ENCODE data around the gene LRP8.
A peak's percentile ranks its signal among the peaks of the same experiment; 100 is the strongest.

Gene LRP8

DNA sequence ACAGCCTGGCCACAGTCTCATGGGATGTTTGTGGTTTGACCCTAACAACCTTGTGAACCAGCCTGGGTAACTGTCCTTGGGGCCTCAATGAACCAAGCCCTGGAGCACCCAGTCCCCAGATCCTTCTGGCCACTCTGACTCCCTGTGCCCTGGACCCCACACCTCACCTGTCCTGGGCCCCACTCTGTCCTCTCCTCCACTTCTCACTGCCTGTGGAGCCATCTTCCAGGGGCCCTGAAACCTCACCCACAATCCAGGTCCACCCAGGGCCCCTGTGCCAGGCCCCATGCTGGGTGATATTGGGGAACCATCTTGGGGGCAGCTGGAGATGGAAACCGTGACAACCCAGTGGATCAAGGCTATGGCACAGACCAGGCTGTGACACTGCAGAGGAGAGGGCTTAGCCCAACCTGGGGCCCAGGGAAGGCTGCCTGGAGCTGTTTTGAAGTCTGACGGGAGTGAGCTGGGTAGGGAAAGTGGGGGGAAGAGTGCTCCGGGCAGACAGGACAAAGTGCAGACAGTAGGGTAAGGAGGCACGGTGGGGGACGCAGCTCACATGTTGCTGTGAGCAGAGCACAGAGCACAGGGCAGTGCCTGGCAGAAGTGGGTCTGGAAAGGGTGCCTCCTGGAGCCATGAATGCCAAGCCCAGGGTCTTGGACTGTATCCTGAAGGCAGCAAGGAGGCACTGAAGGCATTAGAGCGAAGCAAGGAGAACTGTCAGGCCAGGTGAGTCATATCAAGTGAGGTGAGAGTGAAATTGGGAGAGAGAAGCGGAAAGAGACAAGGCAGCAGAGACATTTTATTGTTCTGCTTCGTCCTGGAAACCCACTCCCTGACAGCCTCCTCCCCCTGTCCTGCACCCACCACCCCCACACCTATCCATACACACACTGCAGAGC is 12.1 kb upstream of the LRP8 start:
- no peak for DNase-seq

DNA sequence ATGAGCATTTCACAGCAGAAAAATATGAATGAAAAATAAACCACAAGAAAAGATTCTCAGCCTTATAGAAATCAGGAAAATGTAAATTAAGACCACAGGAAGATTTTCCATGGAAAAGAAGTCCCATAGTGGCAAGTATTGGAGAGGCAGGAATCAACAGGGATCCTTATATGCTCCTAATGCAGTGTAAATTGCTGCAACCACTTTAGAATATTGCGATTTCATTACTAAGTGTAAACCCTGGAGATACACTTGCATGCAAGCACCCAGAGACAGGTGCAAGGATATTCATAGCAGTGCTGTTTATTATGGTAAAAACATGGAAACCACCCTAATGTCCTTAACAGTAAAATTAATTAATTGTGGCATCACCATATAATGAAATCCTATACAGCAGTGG is 10.6 kb upstream of the LRP8 start:
- no peak for DNase-seq

DNA sequence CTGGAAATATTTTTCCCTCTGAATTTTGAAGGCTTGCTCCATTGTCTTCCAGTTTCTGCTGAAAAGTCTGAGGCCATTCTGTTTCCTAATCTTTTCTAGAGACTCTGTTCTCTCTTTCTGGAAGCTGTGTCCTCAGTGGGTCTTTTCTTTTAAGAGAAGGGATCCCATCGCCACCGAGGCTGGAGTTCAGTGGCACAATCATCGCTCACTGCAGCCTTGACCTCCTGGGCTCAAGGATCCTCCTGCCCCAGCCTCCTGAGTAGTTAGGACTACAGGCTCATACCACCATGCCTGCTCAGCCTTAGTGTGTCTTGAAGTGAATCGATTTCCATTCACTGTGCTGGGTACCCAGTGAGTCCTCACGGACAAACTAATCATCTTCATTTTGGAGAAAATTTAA is 9.6 kb upstream of the LRP8 start:
- no peak for DNase-seq

DNA sequence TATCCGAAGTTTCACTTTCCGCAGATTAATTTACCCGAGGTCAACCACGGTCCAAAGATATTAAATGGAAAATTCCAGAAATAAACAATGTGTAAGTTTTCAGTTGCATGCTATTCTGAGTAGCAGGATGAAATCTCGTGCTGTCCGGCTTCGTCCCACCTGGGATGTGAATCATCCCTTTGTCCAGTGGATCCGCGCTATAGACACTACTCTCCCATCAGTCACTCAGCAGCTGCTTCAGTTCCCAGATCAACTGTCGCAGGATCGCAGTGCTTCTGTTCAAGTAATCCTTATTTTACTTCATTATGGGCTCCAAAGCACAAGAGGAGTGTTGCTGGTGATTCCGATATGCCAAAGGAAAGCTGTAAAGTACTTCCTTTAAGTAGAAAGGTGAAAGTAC is 8.3 kb upstream of the LRP8 start:
- peak in 1 of 5 donors; percentile 1 for DNase-seq

DNA sequence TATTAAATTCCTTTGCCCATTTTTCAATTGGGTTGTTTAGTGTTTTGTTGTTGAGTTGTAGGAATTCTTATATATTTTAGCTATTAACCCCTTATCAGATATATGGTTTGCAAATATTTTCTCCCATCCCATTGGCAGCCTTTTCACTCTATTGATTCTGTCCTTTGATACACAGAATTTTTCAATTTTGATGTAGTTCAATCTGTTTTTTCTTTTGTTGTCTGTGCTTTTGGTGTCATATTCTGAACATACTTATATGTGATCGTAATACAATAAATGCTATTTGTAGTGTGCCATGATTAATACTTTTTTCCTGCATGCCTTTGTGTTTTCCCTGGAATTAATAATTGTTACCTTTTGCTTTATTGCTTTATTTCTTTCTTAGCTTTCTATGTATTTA is 7.8 kb upstream of the LRP8 start:
- no peak for DNase-seq

- DNase-seq = peak in 1 of 5 donors; percentile 8
These were observed 6.9 kb upstream of the LRP8 start for GRCh38 chr1:53334781-53335180.

DNA sequence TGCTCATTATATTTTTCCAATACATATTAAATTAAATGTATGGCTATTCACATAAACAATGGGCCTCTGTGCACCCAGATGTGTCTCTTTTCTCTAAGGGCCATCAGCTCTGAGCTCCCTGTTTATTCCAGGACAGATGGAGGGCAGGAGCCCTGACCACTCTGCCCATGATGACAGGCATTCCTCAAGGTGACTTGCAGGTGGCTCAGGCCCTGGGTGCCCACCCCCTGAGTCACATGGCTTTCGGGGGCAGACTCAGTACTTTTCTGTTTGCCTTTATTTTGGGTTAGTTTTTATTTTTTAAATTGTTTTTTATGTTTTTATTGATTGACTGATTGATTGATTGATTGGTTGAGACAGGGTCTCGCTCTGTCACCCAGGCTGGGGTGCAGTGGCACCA is 6.4 kb upstream of the LRP8 start:
- peak in 1 of 5 donors; percentile 1 for DNase-seq

GRCh38 chr1:53332833-53333232 is 5.0 kb upstream of the LRP8 start:
- DNase-seq = peak in 1 of 5 donors; percentile 2

GRCh38 chr1:53332186-53332564 is 4.3 kb upstream of the LRP8 start:
- no peak for DNase-seq

DNA sequence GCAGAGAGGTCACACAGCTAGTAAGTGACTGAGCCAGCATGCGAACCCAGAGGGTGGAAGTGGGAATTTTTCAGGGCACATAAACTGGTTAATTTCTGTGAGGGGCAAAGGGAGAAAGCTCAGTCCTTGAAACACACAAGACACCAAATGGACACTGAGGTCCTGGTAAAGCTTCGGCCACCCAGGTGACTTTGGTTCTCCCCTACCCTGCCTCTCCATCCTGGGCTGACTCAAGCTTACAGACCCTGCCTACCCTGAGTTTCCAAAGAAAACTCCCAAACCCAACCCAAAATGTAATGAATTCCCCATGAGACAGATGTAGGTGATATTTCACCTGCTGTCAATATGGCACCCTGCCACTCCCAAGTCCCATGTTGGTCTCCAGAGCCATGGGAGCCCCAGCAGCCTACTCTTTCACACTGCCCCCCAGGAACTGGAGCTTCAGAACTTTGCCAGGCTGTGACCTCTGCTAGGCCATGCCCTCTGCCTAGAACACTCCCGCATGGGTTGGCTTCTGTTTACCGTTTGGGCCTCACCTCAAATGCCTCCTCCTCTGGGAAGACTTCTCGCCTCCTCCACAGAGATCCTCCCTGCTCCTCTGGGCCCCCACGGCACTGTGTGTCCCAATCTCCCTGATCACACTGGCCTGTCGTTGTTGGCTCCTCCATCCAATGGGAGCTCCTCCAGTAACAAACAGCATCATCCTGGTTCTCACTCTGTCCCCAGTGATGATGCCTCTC is 3.7 kb upstream of the LRP8 start:
- DNase-seq = peak in 1 of 5 donors; percentile 5

GRCh38 chr1:53330819-53331218 is 2.9 kb upstream of the LRP8 start:
- peak in 1 of 5 donors; percentile 1 for DNase-seq

GRCh38 chr1:53328541-53329499 is 950 bp upstream of the LRP8 start:
- DNase-seq = peak in 2 of 5 donors; percentile 2 to 38

GRCh38 chr1:53327182-53327913 is 522 bp downstream of the LRP8 start:
- peak; percentile 19 to 60 (median 37) for DNase-seq

- no peak for DNase-seq
These were observed 1.2 kb downstream of the LRP8 start for GRCh38 chr1:53326598-53327181.

DNA sequence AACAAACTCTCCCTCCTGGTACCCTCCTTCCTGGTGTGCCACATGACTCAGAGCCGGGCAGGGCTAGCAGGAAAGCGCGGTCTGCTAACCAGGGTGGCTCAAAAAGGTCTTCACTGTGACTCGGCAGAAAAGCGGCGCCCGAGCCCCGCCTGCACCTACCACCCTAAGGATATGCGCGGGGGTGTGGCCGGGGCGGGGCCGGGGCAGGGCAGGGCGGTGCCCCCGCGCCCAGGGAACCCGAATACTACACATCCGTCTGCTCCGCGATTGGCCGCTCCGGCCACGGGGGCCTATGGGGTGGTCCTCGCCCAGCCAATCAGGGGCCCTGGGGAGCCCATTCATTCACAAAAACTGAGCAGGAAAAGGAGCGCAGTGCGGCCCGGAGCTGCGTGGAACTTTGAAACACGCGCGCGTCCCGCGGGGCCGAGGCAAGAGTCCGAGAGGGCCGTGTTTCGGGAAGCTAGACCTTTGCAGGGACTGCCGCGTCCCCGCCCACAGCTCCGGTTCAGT is 1.7 kb downstream of the LRP8 start:
- DNase-seq = peak; percentile 78 to 99 (median 81)

DNA sequence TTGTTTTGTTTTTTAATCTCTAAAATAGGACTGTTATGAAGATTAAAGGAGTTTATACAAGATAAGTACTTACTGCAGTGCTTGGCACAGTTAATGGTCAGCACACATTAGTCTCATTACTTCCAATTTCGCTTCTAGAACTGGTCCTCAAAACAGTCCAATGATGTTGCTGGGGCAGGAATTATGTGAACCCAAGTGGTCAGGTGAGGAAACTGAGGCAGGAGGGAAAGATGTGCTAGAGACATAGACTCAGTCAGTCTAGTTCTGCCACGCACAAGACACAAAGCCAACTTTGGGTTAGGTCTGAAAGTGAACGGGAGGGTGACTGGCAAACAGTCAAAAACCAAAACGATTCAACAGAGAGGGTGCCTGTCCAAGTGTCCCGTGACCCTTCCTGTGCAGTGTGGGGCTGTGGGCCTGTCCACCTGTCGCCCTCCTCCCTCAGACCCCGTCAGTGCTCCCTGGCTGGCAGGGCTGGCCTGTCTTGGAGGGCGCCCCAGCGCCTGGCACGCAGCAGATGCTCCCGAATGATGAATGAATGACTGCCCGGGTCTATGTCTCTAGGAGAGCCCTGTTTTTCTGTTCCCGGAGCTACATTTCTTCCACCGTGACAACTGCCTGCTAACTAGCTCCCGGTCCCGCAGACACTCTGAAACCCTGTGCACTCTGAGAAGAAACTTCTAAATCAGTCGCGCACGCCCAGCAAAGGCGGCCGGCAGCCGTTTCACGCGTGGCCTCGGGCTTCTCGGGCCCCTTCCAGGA is 2.4 kb downstream of the LRP8 start:
- no peak for DNase-seq

DNA sequence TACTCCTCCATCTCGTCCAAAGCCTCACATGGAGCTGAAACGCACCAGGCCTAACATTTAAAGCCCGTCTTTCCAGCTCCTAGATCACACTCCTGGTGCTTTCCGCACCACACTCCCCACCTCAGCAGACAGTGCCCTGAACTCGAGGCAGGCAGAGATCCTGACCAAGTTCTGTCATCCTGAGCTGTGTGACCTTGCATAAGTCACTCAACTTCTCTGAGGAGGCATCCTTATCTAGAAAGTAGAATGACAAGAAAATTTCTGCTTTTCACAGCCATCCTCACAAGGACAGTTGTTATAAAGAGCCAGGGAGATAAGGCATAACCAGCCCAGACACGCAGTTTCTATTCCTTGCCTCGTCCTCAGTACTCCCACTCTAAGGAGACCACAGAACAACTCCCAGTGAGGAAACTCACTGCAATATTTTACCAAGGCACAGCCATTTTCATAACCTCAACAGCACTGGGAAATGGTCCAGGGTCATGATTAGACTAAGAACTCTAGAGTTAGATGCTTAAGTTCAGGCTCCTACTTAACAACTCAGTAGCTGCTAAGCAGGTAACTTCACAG is 3.1 kb downstream of the LRP8 start:
- DNase-seq = peak in 1 of 5 donors; percentile 10

GRCh38 chr1:53324321-53324720 is 3.5 kb downstream of the LRP8 start:
- no peak for DNase-seq

DNA sequence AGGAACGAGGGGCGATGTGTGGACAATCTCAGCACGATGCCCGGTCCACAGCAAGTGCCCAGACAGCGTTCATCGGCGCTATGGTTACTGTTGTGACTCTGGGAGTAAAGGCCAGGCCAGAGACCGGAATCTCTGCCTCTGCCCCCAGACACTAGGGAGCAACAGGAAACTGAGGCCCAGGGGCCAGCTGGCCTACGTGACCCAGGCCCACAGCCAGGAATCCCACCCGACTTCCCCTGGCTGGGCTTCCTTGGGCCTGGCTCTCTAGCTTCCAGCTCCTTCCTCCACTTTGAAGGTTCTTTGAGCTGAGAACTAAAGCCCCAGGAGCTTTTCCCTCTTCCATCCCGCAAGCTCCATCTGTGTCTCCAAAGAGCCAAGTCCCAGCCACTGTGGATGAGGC is 4.6 kb downstream of the LRP8 start:
- DNase-seq = no peak
